NCI-H82 treated with DMSO at 0.1 percent for 48 hours (cell line): Measurements from ENCODE around the gene PKHD1.

Experiments
- DNase-seq: peaks from one replicate; lab custom pipeline; 2025; ENCODE audit not compliant: unreplicated experiment; lab: John Stamatoyannopoulos, UW

PKHD1 gene

DNA sequence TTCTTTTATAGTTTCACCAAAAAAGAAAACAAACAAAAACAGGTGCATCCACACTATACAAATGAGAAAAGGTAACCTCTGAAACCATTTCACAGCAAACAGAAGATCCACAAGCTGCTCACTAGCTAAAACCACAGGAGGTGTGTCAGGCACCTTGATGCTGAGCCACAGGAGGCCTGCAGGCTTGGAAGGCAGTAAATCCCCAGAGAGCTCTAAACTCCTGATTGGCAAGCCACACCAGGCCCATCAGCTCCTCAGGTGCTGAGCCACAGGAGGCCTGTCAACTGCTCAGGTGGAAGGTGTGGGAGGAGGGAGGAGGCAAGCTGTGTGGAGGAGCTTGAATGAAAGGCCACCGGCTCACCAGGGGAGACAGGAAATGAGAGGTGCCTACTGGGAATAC, 273.0 kb downstream of the PKHD1 start:
- no peak for DNase-seq

DNA sequence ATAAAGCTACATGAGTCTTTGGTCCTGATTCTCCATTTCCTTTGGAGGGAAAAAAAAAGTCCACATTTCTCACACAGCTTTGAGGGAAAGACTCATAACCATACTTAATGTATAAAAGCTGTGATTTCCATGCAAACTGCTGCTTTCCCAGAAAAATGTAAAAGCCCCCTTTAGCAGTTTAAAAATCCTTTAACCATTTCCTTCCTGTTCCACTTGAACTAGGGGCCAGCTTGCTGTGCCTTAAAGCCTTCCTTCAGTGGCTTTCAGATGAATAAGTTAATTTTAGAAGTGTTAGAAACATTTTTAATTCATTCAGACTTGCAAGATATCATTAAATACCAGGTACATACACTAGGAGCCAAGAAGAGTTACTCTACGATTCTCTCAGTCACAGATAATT, 273.5 kb downstream of the PKHD1 start:
- no peak for DNase-seq

DNA sequence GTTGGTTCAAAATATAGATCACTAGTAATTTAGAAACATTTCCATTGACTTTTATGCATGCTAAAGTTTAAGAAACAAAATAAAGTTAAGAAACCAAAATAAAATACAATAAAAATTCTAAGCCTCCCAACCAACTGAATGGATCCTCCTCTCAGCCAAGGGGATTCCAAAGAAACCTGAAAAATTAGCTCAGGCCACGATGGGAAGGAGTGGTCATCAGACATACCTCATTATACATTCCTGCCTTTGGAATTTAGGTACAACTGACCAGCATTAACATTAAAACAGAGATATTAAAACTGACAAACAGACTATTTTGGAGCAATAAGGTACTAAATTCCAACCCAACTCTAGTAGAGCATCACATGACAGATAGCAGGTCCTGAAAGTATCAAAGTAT, 275.2 kb downstream of the PKHD1 start:
- DNase-seq: no peak

DNA sequence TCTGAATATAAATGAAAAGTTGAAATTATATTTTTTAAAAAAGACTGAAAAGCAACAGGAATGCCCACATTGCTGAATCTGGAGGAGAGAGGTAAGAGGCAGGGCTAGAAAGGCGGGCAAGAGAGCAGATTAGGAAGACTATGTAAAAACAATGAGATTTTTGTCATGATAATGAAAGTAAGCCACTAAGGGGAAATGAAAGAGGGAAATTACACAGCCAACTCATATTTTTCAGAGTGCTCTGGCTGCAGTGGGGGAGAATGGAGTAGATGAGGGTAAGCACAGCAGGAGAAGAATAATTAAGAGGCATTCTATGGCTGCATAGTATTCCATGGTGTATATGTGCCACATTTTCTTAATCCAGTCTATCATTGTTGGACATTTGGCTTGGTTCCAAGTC, 281.9 kb downstream of the PKHD1 start:
- DNase-seq: no peak

DNA sequence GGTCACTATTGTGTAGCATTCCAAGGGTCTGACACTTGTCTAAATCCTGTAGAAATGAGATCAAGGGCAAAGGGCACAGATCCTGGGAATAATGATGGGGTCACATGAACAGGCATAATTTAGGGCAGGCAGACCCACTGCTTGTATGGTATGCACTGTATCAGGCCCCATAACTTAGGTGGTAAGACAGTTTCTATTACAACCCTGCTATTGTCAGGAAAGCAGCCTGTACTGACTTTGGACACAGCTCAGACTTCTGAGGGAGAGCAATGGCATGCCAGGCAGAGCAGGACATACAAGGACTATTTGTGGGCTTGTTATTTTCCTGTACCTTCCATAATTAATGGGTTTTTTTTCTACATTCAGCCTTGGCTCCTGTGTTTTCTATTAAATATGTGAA, 286.8 kb downstream of the PKHD1 start:
- no peak for DNase-seq

DNA sequence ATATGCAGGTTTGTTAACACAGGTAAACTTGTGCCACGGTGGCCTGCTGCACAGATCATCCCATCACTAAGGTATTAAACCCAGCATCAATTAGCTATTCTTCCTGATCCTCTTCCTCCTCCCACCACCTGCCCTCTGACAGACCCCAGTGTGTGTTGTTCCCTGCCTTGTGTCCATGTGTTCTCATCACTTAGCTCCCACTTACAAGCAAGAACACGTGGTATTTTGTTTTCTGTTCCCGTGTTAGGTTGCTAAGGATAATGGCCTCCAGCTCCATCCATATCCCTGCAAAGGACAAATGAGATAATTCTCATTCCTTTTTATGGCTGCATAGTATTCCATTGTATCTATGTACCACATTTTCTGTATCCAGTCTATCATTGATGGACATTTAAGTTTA, 294.0 kb downstream of the PKHD1 start:
- DNase-seq: no peak

DNA sequence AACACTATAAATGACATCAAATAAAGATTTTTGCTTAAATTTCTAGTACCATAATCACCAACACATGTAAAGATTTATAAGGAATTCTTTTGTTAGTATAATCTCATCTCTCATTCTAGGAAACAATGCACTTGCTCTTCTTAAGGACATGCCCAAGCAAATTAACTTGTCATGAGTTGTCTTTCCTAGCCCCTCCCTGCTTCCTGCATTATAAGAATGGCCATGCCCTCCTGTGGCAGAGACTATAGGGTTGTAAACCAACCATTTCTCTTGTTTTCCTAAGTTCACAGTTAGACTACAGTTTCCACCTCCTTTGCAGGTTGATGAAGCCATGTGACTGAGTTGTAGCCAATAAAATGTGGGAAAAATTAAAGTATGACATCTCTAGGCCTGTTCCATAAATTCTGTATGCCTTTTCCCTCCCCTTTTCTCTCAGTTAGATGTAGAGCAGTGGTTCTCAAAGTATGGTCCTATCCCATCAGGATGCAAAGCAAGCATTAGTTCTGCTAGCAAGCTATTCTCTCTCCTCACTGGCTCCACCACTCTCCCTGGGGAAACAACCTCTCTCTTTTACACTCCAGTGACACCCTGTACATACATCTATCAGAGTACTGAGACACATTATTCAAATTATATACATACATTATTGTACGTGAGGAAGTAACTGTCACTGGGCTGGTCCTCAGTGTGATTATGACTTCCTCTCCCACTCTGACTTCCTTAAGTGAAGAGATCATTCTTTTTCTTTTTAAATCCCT, 295.0 kb downstream of the PKHD1 start:
- DNase-seq: no peak

DNA sequence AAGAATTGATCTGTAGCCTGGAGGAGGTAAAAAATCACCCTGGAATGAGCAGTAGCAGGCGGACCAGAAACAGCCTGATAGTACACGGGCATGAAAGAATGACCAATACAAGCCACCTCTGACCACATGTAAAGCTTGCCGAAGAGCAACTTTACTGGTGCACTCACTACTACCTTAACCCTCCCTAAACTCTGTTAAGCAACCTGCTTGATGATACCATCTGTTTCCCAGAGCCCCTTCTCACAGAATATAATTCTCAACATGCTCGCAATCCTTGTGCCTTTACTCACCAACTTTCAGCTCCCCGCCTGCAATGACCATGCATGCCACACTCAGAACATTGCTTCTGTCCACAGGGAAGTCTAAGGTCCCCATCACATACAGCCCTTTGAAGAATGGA, 296.5 kb downstream of the PKHD1 start:
- DNase-seq: no peak

DNA sequence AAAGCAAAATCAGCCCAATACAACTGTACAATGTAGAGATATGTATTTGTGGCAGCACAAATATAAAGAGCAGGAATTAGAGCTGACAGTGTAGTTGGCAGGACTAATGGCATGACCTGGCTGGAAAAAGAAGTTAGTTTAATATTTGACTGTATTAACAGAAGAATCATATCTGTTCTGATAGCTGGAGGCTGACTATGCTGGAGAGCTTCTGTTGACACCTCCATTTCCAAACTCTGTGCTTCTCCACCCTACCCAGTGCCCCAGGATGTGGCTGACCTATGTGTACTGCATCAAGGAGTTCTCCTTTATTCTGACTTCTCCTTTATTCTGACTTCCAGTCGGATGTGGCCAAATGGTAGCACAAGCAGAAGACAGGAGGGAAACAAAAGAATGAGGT, 299.3 kb downstream of the PKHD1 start:
- no peak for DNase-seq

DNA sequence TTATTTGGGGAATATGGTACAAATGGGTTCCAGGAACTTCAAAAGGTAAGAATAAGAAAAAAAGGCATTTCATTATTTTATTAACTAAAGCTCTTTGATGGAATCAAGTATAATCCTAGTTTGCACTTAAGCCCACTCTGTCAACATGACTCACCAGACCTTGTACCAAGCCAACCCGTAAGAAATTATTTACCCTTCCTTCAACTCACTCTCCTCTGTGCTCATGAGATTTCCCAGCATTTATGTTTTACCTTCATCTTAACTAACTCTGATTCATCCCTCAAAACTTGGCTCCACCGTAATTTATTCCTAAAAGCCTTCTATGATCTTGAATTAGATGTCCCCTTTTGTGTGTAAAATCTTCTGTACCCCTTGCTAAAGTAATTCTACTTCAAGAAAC, 308.7 kb downstream of the PKHD1 start:
- no peak for DNase-seq

DNA sequence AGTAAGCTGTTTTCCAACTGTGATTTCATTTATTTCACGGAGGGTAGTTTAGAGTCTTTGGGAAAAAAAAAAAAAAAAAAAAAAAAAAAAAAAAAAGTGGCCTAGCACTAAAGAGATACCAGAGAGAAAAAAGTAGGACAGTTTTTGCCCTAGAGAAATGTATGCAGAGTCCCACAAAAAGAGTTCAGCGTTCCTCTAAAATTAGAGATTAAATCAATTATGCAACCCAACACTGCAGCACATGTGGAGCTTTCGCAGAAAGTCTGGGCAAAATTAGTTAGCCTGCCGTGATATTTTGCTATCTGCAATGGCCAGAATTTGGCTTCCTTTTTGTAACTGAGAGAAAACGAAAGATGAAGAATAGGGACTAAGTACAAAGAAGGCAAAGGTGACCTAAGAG, 309.8 kb downstream of the PKHD1 start:
- DNase-seq: no peak

DNA sequence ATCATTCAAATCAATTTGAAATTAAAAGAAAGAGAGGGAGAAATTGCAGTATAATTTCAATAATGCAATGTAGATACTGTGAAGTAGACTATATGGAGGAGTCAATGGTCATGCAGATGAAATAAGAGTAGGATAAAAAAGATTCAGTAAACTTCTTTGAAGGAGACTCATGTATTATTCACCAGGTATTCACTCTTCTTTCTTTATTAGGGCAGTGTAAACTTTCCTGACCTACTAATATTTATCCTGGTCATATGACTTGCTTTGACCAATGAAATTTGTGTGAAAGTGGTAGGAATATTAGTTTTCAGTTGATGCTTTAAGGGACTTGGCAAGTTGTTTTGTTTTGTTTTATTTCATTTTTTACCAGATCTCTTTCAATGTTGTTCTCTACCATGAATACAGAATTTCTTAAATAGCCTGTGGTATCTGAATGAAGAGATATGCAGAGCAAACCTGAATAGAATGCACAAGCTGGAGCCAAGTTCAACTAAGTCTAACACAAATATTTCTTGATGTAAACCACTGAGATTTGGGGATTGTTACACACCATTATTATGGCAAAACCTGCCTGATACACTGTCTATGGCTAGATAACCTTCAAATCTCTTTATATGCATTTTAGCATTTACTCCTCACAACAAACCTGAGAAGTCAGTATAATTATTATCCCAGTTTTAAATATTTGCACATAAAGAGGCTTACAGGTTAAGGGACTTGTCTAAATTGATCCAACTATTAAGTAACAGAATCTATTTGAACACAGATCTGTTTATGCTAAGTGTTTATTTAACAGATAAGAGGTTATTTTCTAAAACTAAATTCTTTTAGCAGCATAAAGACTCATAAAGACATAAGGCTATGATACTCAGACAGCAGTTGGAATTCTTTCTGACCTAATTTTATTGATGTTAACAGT, 311.2 kb downstream of the PKHD1 start:
- DNase-seq: no peak

DNA sequence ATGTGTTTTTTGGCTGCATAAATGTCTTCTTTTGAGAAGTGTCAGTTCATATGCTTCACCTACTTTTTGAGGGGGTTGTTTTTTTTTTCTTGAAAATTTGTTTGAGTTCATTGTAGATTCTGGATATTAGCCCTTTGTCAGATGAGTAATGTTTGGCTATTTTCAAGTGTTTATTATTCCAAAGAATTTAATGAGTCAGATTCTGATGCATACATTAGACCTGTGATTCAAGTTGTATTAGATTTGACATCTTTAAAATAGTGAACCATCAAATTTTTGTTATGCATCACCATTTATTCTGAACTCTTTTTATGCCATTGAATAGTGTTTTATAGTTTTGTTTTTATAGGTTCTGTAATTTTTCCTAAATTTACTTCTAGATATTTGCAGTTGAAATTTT, 319.3 kb downstream of the PKHD1 start:
- no peak for DNase-seq

DNA sequence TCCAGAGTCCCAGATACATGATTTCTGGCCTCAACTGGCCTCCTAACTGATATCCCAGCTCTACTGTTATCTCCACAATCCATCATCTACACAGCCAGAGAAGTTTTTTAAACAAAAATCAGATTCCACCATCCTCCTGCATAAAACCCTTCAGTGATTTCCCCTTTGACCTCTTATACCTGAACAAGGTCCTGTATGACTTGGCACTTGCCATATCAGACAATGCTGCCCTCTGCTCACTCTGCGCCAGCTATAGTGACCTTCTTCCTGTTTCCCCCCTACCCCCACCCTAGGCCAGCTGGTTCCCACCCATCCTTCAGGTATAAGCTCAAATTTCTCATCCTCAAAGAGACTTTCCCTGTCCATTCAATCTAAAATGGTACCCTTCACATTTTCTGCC, 322.2 kb downstream of the PKHD1 start:
- DNase-seq: no peak

DNA sequence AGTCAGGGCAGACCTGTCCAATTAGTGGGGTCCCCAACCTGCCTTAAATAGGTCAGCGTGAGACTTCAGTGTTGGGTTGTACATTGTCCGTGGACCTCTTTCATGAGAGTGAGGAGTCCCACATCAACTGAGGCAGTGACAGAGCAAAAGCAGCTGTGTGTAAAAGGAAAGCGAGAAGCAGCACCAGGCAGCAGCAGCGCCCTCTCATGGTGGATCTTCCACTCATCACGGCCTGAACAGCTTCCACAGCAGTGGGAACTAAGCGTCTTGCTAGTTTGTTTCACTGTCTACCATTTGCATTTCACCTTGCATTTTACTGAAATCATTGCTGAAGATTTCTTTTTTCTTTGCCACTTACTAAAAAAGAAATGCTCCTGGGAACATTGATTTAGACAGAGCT, 333.8 kb downstream of the PKHD1 start:
- DNase-seq: no peak

DNA sequence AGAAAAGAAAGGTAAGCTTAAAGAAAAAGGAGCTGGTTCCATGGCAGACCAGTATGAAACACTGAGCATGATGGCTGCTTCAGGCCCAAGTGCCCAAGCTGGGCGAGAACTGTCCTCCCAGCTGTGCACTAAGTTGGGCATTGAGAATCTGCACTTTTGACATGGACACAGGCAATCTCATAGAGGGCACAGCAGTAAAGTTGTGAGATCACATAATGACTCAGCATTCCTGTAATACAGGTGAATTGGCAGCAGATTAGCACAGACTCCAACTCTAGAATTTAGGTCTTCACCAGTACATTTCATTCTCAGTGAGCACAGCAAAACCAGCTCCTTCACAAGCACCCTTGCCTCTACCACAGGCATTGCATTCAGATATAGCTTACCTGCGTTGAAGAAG, 343.4 kb downstream of the PKHD1 start:
- no peak for DNase-seq

DNA sequence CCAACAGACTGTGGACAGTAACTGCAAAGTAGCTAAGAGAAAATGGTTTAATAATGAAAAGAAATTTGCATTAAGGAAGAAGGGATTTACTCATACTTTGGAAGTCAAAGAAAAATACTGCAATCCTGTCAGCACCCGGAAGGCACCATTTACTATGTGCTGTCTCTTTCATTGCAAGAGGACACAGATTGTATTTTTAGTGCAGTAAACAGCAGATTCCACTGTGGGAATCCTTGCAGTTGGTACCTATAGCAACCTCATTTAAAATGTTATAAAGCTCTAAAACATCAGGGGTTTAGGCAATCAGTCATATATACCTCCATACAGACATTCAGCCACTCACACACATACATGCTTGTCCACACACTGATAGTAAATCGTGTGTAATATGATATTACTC, 346.8 kb downstream of the PKHD1 start:
- DNase-seq: no peak

DNA sequence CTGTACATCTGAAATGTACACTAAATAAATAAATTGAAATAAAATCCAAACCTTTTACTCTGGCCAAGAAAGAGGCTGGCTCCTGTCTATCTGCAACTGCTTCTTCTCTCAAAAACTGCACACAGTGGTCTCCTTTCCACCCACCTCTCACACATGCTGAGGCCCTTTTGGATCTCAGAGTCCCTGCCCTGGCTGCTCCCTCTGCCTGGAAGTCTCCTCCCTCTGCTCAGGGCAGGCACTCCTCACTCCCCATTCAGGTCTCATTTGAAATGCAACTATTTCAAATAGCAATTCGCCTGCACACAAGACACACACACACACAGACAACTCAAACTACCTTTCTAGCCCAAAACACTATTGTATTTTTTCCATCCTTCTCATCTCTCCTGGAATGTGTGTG, 348.8 kb downstream of the PKHD1 start:
- no peak for DNase-seq

DNA sequence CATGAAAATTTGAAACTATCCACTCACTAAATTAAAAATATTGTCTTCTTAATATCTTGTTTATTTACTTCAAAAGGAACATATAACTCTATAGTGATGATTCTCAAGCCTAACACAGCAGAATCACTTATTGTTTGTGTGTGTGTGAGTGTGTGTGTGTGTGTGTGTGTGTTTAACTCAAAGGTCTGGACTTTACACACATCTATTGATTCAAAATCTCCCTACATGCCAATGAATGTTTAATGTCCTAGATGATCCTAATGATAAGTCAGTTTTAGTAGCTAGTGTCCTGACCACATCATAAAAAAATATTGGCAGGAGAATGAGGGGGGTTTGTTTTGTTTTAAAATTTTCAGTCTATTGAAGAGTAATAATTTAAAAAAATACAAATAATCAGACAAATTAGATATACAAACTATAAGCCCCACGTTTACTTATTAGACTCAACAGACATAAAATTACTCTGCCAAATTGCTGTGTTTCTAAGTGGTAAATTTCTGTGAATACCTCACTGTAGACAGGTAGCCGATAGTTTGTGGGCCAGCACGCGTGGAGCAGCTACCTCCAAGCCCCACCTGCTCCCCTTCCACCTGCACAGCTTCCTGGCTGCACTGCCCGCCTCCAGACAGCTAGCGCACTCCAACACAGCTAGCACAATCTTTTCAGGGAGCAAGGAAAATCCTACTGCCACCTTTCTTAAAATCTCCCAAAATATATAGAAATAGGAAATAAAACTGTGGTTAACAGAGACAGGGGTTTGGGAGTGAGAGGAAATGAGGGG, 349.6 kb downstream of the PKHD1 start:
- DNase-seq: no peak

DNA sequence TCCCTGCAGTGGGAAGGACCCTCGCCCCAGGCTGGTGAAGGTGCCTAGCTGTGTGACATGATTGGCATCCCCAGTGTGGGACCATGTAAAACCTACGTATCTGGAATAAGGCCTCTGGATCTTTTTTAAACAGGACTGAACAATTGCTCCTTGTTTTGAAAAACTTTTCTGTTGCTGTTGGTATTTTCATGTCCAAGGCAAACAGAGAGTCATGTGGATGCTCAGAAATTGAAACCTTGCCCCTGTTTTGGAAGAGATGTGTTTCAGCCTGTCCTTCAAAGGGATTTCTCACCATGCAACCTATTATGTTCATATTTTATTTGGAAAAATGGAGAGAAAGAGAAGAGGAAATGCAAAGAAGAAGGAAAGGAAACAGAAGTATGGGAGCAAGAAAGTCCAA, 362.3 kb downstream of the PKHD1 start:
- DNase-seq: no peak

DNA sequence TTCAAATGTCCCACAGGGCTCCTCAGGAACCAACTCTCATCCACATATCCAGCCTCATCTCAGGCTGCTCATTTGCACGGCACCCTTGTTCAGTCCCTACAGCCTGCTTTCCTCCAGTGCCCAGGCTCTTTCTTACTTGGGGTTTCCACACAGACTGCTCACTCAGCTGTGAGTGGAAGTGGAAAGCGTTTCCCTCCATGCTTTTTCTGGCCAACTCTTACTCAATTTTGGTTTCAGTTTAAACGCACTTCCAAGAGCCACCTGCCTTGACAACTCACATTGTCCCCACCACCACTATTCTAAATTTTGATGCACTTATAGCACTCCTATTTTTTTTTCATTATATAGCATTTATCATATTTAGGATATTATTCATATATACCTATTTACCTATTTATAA, 367.1 kb downstream of the PKHD1 start:
- DNase-seq: no peak

DNA sequence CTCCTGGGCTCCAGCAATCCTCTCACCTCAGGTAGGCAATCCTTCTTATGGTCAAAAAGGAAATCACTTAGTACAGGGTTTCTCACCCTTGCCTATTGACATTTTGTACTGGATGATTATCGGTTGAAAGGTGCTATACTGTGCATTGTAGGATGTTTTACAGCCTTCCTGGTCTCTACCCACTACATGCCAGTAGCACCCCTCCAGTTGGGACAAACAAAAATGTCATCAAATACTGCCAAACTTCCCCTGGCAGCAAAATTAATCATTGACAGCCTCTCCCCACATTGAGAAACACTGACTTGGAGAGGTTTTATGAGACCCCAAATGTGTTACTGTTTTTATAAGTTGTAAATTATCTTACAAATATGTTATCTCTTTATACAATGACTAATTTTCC, 368.1 kb downstream of the PKHD1 start:
- no peak for DNase-seq
